Stromal cell of bone marrow (primary cell): ENCODE results near the gene WNT9A.

Experiments used
- DNase-seq: peaks from one replicate; pipeline ENCODE4 v3.0.0-alpha.2; 2012; ENCODE audit warnings: low read depth

The WNT9A gene

DNA sequence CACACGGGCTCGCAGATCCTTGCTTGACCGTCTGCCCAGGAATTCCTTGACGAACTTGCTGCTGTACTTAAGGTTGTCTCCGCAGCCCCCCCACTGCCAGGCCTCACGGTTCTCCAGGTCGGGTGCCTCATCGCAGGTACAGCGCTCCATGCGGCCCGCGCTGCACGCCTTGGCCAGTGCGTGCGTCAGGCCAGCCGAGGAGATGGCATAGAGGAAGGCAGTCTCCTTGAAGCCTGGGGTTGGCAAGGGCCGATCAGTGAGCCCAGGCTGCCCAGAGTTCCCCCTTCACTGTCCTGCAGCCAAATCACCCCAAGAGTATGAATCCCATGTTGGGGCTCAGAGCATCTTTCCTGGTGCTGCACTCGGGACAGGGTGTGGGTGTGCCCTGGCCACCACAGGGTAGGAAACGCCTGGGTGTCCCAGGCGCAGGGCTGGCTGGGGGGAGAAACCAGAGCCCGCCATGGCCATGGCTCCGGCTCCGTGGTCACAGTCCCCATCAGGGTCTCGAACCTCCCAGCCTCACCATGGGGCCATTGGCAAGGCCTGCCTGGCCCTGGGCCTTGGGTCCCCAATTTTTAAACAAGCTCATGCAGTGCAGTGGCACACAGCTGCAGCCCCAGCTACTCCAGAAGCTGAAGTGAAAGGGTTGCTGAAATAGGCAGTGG is 23.4 kb downstream of the WNT9A start:
- DNase-seq: no peak

DNA sequence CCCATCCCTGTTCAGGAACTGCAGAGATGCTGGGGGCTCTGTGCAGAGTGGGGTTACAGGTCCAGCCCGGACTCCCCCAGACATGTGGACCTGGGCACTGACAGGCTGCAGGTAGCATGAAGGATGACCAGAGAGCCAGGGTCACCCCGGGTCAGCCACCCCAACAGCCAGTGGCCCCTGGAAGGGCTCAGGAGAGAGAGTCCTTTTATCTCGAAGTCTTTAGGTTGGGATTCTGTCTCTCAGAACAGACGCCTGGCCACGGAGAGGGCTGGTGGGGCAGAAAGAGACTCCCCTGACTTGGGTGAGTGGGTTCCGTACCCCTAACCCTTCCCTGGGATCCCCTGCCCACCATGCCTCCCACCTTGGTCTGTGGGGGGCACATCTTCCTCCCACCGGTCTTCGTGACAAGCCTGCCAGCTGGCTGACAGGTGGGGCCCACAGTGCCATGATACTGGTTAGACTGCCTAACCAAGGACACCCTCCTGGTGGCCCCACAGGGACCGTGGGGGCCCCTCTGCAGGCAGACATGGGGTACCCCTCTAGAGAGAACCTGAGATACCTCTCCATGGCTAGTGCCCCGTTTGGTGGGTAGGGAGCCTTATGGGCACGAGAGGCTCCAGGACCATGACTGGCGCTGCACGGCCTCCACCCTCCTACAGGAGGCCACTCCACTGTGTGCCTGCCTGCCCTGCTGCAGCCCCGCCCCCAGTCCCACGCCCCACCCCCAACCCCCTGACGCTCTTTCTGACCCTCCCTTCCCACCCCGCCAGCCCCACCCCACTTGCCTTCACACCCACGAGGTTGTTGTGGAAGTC is 24.2 kb downstream of the WNT9A start:
- DNase-seq: no peak

- DNase-seq: no peak
Observed at GRCh38 chr1:227922501-227923352, 25.0 kb downstream of the WNT9A start.

GRCh38 chr1:227921461-227922185 is 26.1 kb downstream of the WNT9A start:
- no peak for DNase-seq

DNA sequence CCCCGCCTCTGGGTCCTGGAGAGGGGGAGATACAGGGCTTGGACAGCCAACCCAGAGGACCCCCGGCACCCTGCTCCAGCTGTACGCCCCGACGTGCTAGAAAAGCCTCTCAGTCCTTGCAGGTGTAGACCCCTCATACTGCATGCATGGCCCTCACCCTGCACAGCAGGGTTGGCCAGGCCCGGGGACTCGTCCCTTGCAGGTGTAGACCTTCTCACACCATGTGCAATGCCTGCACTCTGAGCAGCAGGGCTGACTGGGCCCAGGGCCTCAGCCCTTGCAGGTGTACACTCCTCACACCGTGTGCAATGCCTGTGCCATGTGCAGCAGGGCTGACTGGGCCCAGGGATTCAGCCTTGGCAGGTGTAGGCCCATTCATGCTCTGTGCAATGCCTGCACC is 26.8 kb downstream of the WNT9A start:
- DNase-seq: no peak

GRCh38 chr1:227920426-227920825 is 27.3 kb downstream of the WNT9A start:
- DNase-seq: no peak

DNA sequence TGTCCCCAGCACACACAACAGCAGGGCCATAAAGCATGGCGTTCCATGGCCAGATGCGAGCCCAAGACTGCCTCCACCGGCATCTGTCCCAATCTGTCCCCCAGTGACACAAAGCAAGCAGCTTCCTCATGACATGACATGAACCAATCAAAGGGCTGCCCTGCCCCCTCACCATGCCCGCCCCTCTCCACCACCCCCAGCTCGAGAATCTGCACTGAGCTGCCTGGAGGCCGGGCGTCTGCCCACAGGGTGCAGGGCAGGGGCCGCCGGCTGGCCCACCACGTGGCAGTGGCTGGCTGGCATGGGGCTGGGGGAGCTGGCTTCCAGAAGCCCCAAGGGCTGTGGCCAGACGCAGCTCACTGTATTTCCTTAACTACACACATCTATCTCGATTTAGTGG is 27.8 kb downstream of the WNT9A start:
- DNase-seq: no peak

DNA sequence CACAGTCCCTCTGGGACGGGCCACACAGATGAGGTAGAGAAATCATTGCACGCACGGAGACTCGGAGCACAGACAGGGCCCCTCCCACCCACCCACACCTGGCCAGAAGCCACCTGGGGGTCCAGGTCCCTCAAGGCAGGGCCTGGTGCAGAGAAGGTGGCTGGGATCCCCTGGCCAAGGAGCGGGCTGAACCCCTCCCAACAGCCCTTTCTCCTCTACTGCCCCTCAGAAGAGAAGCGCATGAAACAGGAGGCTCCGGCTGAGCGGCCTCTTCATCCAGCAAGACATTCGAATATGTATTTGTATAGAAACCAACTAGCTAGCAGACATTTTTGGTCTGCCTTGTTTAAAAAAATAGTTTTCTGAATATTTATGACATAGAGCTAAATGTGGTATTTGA is 29.0 kb downstream of the WNT9A start:
- no peak for DNase-seq

- no peak for DNase-seq
Observed at GRCh38 chr1:227918083-227918700, 29.5 kb downstream of the WNT9A start.

DNA sequence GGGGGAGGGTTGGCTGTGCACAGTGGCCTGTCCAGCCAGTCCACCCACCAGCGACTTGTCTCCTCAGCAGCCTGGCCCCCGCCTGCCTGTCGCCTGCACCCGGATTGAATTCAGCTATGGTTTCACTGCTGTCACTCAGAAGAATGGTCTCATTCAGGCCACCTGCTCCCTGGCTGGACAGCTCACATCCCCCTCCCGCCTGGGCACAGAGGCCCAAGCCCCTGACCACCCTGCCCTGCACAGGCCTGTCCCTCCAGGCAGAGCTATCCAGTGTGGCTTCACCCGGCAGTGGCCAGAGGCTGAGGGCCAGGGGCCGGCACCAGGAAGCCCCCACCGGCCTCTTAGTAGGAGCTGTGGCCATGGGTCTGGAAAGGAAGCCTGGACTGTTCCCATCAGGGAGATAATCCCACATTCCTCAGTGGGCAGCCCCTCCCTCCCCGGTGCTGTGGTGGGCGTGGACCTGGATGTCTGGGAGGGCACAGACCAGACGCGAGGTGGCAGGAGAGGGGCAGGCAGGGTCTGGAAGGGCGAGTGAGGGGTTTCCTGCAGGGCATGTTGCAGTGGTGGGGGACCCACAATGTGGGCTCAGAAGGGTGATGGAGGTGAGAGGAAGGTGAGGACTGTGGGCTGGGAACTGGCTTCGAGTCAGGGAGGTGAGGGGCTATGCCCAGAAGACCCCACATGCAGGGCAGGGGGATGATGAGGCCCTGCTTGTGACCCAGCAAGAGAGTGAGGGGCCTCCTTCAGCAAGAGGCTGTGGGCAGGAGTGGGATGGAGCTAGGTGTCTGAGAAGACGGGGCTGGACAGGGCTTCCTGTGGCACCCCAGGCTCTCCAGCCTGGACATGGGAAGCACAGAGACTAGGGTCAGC is 30.4 kb downstream of the WNT9A start:
- no peak for DNase-seq

DNA sequence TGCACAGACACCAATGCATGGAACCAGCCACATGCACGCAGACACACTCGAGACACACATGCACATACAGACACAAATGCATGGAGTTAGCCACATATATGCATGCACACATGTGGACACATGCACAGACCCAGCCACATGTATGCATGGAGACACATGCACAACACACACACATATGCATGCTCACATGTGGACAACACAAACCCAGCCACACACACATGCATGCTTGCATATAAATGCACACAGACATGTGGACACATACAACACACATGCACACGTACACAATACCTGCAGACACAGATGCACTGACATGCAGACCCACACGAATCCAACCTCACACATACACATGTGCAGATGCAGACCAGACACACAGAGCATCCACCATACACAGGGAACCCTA is 31.1 kb downstream of the WNT9A start:
- DNase-seq: no peak

DNA sequence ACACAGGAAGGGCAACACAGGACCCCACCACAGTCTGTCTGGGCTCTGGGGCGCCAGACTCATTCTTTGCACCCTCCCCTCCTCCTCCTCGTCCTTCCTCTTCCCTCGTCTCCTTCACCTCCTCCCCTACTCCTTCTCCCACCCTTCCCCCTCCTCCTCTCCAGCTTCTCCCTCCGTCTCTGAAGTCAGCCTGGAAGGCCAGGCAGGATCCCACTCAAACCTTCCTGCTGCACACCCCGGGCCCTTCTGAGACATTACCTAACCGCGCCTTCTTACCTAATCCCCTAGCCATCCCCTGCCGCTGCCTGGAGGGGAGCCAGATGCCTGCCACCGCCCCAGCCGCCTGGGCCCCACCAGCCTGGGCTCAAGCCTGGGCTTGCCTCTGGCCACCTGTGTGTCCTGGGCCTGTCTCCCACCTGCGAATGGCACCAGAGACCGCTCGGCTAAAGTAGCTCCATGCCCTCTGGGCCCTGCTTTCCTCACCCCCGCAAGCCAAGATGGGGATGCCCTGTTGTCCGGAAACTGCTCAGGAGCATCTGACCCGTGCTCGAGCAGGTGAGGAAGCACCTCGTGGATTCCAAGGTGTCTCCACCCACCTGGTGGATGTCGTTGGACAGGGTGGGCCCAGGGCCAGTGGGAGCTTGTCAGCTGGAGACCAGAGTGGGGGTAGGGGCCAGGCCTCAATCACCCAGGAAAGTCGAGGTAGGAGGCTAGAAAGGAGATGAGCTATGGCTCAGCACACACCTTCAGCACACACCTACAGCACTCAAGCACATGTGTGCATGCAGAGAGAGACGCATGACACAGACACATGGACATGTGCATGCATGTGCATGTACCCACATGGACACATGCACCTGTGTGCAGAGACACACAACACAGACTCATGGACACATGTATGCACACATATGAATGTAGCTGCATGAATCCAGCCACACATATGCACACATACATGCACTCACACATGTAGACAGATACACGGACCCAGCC is 31.9 kb downstream of the WNT9A start:
- DNase-seq: no peak

- DNase-seq: no peak
Observed at GRCh38 chr1:227914801-227915563, 32.8 kb downstream of the WNT9A start.

- DNase-seq: no peak
Observed at GRCh38 chr1:227913764-227914721, 33.7 kb downstream of the WNT9A start.

DNA sequence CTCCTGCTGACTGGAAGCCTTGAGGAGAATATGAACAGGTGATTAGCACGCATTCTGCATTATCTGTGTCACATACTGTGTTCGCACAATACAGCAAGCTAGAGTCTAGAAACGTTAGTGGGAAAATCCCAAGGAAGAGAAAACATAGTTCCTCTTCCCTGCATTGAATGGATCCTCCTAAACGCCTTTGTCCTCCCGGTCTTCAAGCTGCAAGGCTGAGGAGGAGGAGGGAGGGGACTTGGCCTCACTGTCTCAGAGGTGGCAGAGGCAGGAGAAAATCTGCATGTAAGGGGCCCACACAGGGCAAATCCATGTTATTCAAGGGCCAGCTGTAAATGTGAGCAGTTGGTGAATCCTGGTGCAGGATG is 34.4 kb downstream of the WNT9A start:
- DNase-seq: no peak

DNA sequence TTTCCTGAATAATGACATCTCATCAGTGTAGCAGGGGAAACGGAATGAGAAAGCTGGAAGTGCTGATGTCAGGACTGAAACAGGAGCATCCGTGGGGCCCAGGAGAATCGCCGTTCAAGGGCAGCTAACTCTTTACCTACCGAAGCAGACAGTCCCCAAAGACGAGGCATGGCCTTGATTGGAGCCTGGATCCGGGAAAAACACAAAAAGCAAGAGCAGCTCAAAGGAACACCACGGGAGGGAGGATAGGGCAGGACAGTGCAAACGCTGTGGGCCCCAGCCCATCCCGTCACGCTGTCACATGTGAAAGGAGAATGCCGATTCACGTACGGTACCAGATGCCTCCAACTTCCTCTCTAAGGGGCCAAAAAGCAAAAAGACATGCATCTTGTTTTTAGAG is 34.9 kb downstream of the WNT9A start:
- no peak for DNase-seq

DNA sequence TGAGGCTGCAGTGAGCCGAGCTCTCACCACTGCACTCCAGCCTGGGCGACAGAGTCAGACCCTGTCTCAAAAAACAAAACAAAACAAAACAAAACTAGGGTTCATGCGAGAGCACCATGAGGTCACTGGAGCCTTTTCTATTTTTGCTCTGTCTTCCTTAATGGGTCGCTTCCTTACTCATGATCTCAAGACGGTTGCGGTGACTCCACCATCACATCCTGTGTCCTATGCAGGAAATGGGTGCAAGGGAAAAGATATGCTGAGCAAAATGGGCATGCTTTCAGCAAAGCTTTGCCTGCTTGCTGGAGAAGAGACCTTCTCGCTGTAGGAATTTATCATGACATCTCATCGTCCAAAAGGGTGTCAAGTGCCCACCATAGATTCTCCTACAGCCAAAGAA is 36.4 kb downstream of the WNT9A start:
- DNase-seq: no peak
